Prostate gland (tissue), 2 donors: ENCODE measurements around the gene UMOD. TPM values are rescaled to one million over a fixed set of nuclear protein-coding genes. Genes with fewer than 3 reads are reported as not detected.

Experiments
- DNase-seq: peaks from one replicate; pipeline ENCODE4 v3.0.0-alpha.2; 2019; ENCODE audit warnings: low spot score
- H3K27ac ChIP-seq, 2 donors: fragments of 200-600 bp; sonication (generic); 2 replicates each; pipeline ENCODE4 v1.5.1; 2017 to 2019
- H3K27me3 ChIP-seq: fragments of 200-600 bp; sonication (generic); replicated peaks from 2 replicates; pipeline ENCODE4 v1.5.1; 2019; ENCODE audit not compliant: insufficient read depth
- H3K36me3 ChIP-seq, 2 donors: fragments of 200-600 bp; sonication (generic); 1 replicate in 1 of 2; 2 replicates in 1 of 2; pipeline versions ENCODE4 v1.5.1 to v1.8.1; 2017 to 2019
- H3K4me1 ChIP-seq: fragments of 200-600 bp; sonication (generic); replicated peaks from 2 replicates; pipeline ENCODE4 v1.5.1; 2019
- H3K4me3 ChIP-seq, 2 donors: fragments of 200-600 bp; sonication (generic); 2 replicates each; pipeline ENCODE4 v1.5.1; 2017 to 2019
- H3K9me3 ChIP-seq: fragments of 200-600 bp; sonication (generic); 2 replicates; pipeline ENCODE4 v1.5.1; 2017
- CTCF ChIP-seq, 4 experiments: fragments of 200-600 bp in 2 of 4; fragments of 450-650 bp in 2 of 4; sonication (generic) in 2 of 4; IDR thresholded peaks; 1 replicate in 3 of 4; 2 replicates in 1 of 4; pipeline ENCODE4 v1.5.1; 2016 to 2019; ENCODE audit warnings: antibody characterized with exemption in 4 of 4, mild to moderate bottlenecking in 2 of 4, moderate library complexity in 2 of 4
- POLR2A ChIP-seq: fragments of 450-650 bp; IDR thresholded peaks from one replicate; pipeline ENCODE4 v1.6.1; 2016; ENCODE audit warnings: antibody characterized with exemption, mild to moderate bottlenecking
- POLR2AphosphoS5 ChIP-seq: sonication (generic); formaldehyde crosslinking; IDR thresholded peaks from one replicate; pipeline ENCODE4 v1.6.1; 2017; ENCODE audit warnings: antibody characterized with exemption
- WGBS: methylation state at CpG from one replicate; pipeline ENCODE4 v1.1.5; 2018; 5-methylcytosine and 5-hydroxymethylcytosine counted together
- intact Hi-C: fragments of 100-400 bp; cut with DNase I; formaldehyde crosslinking; loops from one replicate; pipeline ENCODE4 v1.14.2; 2022
- total RNA-seq, 2 donors: library from RNA; depleted of rRNA; stranded (reverse); fragments of >200 nt; gene quantifications; one replicate each; pipeline ENCODE4 v1.1.0, GENCODE V29; 2016

Gene UMOD
- total RNA-seq, 2 donors from 2014 or later, result 1.5 TPM; not detected in 1

- Histone ChIP-seq H3K27ac (no peak overlapping the region), H3K4me1 (peaks cover 5% of the 10 kb centered on the region), H3K9me3 (no peaks in the 10 kb centered on the region), H3K4me3 (no peak overlapping the region), H3K27me3 (no peaks in the 10 kb centered on the region), H3K36me3 (no peaks in the 10 kb centered on the region)
- intact Hi-C loops, result no loop called here
- DNase-seq, result no peak
- no peak for TF ChIP-seq POLR2AphosphoS5
- no peak for TF ChIP-seq CTCF (IDR thresholded peaks at IDR 0.05)
- no peak for TF ChIP-seq POLR2A
- WGBS, result 95% methylated on average over 2 of the region's 2 CpGs
Measured at GRCh38 chr16:20320178-20320577, 32.3 kb downstream of the UMOD start.

GRCh38 chr16:20319406-20319805 is 33.1 kb downstream of the UMOD start:
- H3K27ac ChIP-seq, result no peak overlapping the region
- H3K9me3 ChIP-seq, result no peaks in the 10 kb centered on the region
- no peak for TF ChIP-seq POLR2AphosphoS5
- TF ChIP-seq CTCF (IDR thresholded peaks at IDR 0.05), result no peak
- TF ChIP-seq POLR2A, result no peak
- H3K27me3 ChIP-seq, result no peaks in the 10 kb centered on the region
- intact Hi-C loops, result no loop called here
- no peak overlapping the region for H3K4me3 ChIP-seq
- DNase-seq, result no peak
- H3K36me3 ChIP-seq, result no peaks in the 10 kb centered on the region
- WGBS, result 92% methylated on average over 1 of the region's 1 CpG
- no peaks in the 10 kb centered on the region for H3K4me1 ChIP-seq

- no peak for TF ChIP-seq CTCF (IDR thresholded peaks at IDR 0.05)
- peak; percentile 55 for TF ChIP-seq POLR2AphosphoS5
- Histone ChIP-seq H3K27ac (no peak overlapping the region), H3K36me3 (no peaks in the 10 kb centered on the region), H3K9me3 (no peaks in the 10 kb centered on the region), H3K27me3 (no peaks in the 10 kb centered on the region), H3K4me3 (no peak overlapping the region), H3K4me1 (no peaks in the 10 kb centered on the region)
- intact Hi-C loops, result no loop called here
- 9% methylated on average over 3 of the region's 3 CpGs for WGBS
- peak; percentile 38 for DNase-seq
Measured at GRCh38 chr16:20318437-20318836, 34.1 kb downstream of the UMOD start.

GRCh38 chr16:20318006-20318405 is 34.5 kb downstream of the UMOD start:
- TF ChIP-seq POLR2AphosphoS5 (no peak), POLR2A (no peak), CTCF (IDR thresholded peaks at IDR 0.05) (no peak)
- no peak overlapping the region for H3K27ac ChIP-seq
- no peak for DNase-seq
- 66% methylated on average over 7 of the region's 7 CpGs for WGBS
- H3K9me3 ChIP-seq, result no peaks in the 10 kb centered on the region
- H3K4me1 ChIP-seq, result no peaks in the 10 kb centered on the region
- H3K36me3 ChIP-seq, result no peaks in the 10 kb centered on the region
- intact Hi-C loops, result no loop called here
- H3K27me3 ChIP-seq, result no peaks in the 10 kb centered on the region
- H3K4me3 ChIP-seq, result no peak overlapping the region

- no peaks in the 10 kb centered on the region for H3K9me3 ChIP-seq
- no peak for DNase-seq
- no peak overlapping the region for H3K27ac ChIP-seq
- 51% methylated on average over 8 of the region's 8 CpGs for WGBS
- no peaks in the 10 kb centered on the region for H3K27me3 ChIP-seq
- H3K36me3 ChIP-seq, result no peaks in the 10 kb centered on the region
- intact Hi-C loops, result no loop called here
- TF ChIP-seq POLR2AphosphoS5 (no peak), POLR2A (no peak), CTCF (IDR thresholded peaks at IDR 0.05) (no peak)
- H3K4me3 ChIP-seq, result no peak overlapping the region
- H3K4me1 ChIP-seq, result no peaks in the 10 kb centered on the region
Measured at GRCh38 chr16:20317117-20317516, 35.4 kb downstream of the UMOD start.
